Coronary artery (tissue), 2 donors: ENCODE results near the gene MTMR12.
"Not testable (repeated sequence)": the region's sequence is repeated elsewhere in the genome, so short reads cannot be mapped to it uniquely, and the experiment has no call there.

Experiments
- DNase-seq: peaks from one replicate; pipeline ENCODE4 v3.0.0-alpha.2; 2017; ENCODE audit warnings: low spot score
- H3K27ac ChIP-seq, 2 donors: fragments of 200-600 bp; sonication (generic); one replicate each; pipeline ENCODE4 v1.5.1; 2016 to 2019
- H3K4me3 ChIP-seq: fragments of 200-600 bp; sonication (generic); 2 replicates; pipeline ENCODE4 v1.5.1; 2016; ENCODE audit warnings: mild to moderate bottlenecking, moderate library complexity
- CTCF ChIP-seq: fragments of 200-600 bp; sonication (generic); IDR thresholded peaks from one replicate; pipeline ENCODE4 v1.5.1; 2019; ENCODE audit warnings: antibody characterized with exemption

Gene MTMR12

DNA sequence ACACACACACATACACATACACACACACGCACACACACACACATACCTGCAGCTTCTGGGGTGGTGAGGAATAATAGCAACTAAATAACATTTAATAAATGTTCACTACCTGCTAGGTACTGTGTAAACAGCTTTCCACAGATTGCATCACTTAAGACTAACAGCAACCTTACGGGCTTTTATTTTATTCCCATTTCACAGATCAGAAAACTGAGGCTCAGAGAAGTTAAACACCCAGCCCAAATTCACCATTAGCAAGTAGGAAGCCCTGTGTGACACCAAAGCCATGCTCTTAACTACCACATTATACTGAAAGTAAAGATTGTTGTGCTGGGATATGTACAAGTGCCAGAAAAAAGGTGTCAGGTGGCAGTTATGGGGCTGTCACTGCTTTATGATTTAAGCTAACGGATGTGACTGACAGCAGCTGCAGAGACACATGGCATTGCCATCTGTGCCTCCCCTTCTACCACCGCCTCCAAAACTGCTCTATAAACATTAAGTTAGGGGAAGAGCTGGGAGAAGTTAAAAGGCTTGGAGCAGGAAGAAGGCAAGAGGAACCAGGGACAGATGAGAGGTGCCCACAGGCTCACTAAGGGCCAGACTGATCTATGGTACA, 13.6 kb downstream of the MTMR12 start:
- no peak for DNase-seq
- H3K27ac ChIP-seq, result no peak overlapping the region
- H3K4me3 ChIP-seq, result no peak overlapping the region
- no peak for TF ChIP-seq CTCF

GRCh38 chr5:32298059-32298415, 14.7 kb downstream of the MTMR12 start:
- TF ChIP-seq CTCF, result no peak
- H3K4me3 ChIP-seq, result no peak overlapping the region
- no peak overlapping the region for H3K27ac ChIP-seq
- DNase-seq, result no peak

DNA sequence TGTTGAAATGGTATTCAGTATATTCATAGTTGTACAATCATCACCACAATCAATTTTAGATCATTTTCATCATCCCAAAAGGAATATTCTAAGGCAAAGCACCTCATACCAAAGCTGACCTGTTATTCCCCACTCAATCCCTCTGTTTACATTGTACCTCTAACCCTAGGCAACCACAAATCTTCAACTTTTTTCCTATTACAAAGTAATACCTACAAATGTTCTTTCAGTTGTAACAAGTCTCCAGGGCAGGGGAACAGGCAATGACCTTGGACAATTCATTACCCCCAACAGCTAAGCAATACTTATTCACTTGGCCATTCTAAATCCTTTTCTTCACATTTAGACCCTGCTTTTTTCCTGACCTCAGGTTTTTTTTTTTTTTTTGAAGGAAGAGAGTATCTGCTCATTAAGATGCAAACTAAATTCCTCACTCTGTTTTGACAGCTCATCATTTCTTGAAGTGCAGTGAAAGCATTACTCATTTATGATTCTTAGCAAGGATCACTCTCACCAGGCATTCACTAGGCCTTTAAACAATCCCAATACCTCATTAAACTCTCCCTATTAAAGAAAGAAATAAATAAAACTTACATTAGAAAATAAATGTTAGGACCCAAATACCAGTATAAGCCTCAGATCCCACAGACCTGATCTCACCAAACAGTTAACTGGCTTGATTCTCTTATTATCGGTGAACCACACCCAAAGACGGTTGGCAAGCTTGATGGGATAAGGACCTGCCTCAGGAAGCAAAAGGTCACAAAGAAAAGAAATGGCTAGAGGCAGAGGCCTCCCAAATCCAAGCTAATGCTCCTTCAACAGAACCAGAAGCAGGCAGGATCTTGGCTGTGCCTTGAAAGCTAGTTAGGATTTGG, 15.3 kb downstream of the MTMR12 start:
- no peak for TF ChIP-seq CTCF
- no peak for DNase-seq
- Histone ChIP-seq H3K27ac (no peak overlapping the region), H3K4me3 (no peak overlapping the region)

DNA sequence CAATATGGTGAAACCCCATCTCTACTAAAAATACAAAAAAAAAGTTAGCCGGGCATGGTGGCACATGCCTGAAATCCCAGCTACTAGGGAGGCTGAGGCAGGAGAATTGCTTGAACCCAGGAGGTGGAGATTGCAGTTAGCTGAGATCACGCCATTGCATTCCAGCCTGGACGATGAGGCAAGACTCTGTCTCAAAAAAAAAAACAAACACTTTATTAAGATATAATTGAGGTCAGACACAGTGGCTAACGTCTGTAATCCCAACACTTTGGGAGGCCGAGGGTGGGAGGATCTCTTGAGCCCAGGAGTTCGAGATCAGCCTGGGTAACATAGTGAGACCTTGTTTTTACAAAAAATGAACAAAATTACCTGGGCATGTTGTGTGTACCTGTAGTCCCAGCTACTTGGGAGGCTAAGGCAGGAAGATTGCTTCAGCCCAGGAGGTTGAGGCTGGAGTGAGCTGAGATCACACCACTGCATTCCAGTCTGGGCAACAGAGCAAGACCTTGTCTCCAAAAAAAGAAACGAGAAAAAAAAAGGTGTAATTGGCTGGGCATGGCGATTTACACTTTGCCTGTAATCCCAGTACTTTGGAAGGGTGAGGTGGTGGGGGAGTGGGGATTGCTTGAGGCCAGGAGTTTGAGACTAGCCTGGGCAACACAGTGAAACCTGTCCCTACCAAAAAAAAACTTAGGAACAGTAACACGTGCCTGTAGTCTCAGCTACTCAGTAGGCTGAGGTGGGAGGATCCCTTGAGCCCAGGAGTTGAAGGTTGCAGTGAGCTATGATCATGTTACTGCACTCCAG, 16.6 kb downstream of the MTMR12 start:
- H3K4me3 ChIP-seq, H3K27ac ChIP-seq, DNase-seq: not testable (repeated sequence)

DNA sequence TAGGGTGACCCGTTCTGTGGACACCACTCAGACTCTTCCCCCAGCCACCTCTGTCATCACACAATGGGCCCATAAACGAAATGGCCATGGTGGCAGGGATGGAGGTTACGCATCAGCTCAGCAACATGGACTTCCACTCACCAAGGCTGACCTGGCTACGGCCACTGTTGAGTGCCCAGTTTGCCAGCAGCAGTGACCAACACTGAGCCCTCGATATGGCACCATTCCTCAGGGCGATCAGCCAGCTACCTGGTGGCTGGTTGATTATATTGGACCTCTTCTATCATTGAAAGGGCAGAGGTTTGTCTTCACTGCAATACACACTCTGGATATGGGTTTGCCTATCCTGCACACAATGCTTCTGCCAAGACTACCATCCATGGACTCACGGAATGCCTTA, 21.1 kb downstream of the MTMR12 start:
- no peak for TF ChIP-seq CTCF
- H3K27ac ChIP-seq, result no peak overlapping the region
- DNase-seq, result no peak
- H3K4me3 ChIP-seq, result no peak overlapping the region

DNA sequence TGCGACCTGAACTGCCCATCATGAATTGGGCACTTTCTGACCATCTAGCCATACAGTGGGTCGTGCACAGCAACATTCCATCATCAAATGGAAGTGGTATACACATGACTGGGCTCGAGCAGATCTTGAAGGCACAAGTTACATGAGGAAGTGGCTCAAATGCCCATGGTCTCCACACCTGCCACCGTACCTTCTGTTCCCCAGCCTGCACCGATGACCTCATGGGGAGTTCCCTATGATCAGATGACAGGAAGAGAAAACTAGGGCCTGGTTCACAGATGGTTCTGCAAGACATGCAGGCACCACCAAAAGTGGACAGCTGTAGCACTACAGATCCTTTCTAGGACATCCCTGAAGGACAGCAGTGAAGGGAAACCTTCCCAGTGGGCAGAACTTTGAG, 21.8 kb downstream of the MTMR12 start:
- H3K4me3 ChIP-seq, result no peak overlapping the region
- DNase-seq, result no peak
- no peak for TF ChIP-seq CTCF
- no peak overlapping the region for H3K27ac ChIP-seq

DNA sequence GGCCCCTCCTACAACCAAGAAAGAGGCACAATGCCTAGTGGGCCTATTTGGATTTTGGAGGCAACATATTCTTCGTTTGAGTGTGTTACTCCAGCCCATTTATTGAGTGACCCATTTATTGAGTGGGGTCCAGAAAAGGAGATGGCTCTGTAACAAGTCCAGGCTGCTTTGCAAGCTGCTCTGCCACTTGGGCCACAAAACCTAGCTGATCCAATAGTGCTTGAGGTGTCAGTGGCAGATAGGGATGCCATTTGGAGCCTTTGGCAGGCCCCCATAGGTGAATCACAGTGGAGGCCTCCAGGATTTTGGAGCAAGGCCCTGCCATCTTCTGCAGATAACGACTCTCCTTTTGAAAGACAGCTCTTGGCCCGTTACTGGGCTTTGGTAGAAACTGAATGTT, 22.2 kb downstream of the MTMR12 start:
- not testable (repeated sequence) for DNase-seq, H3K27ac ChIP-seq, H3K4me3 ChIP-seq

- not testable (repeated sequence) for DNase-seq, H3K4me3 ChIP-seq
Measured at GRCh38 chr5:32289986-32290385, 22.8 kb downstream of the MTMR12 start.

DNA sequence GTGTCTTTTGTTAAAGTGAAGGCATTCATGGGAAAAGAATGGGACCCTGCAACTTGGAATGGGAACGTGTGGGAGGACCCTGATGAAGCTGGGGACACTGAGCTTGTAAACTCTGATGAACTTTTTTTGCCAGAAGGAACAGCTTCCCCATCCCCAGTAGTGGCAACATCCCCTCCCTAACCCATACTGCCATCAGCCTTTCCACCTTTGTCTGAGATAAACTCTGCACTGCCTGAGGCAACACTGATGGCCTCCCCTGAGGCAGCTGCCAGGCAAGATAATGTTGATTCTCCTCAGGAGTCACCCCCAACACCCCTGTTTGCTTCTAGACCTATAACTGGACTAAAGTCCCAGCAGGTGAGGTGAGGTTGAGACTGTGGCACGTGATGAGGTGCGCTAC, 24.6 kb downstream of the MTMR12 start:
- not testable (repeated sequence) for DNase-seq, H3K4me3 ChIP-seq, H3K27ac ChIP-seq

More at GRCh38 chr5:32289986-32290385, 22.8 kb downstream of the MTMR12 start:
- not testable (repeated sequence) for H3K27ac ChIP-seq

GRCh38 chr5:32287525-32287924, 25.2 kb downstream of the MTMR12 start:
- not testable (repeated sequence) for H3K4me3 ChIP-seq, DNase-seq, H3K27ac ChIP-seq
